Measurements from ENCODE around the gene UNCX.

Gene UNCX

GRCh38 chr7:1232103-1232466, 587 bp upstream of the UNCX start:
- DNase-seq (ENCODE audit: low read depth) = no peak

GRCh38 chr7:1233333-1234048, 819 bp downstream of the UNCX start:
- DNase-seq (ENCODE audit: low read depth) = no peak

- no peak for DNase-seq (ENCODE audit: low read depth)
These were observed 1.6 kb downstream of the UNCX start for GRCh38 chr7:1234049-1234880.

GRCh38 chr7:1234881-1235500, 2.3 kb downstream of the UNCX start:
- no peak for DNase-seq (ENCODE audit: low read depth)

- no peak for DNase-seq (ENCODE audit: low read depth)
These were observed 2.9 kb downstream of the UNCX start for GRCh38 chr7:1235501-1236131.

GRCh38 chr7:1236132-1236661, 3.5 kb downstream of the UNCX start:
- DNase-seq (ENCODE audit: low read depth) = no peak

GRCh38 chr7:1236831-1237701, 4.4 kb downstream of the UNCX start:
- DNase-seq (ENCODE audit: low read depth) = no peak

GRCh38 chr7:1237704-1238255, 5.1 kb downstream of the UNCX start:
- no peak for DNase-seq (ENCODE audit: low read depth)

- DNase-seq (ENCODE audit: low read depth) = no peak
These were observed 5.8 kb downstream of the UNCX start for GRCh38 chr7:1238450-1238882.

GRCh38 chr7:1238931-1239802, 6.5 kb downstream of the UNCX start:
- DNase-seq (ENCODE audit: low read depth) = no peak

GRCh38 chr7:1239803-1240516, 7.3 kb downstream of the UNCX start:
- DNase-seq (ENCODE audit: low read depth) = no peak

GRCh38 chr7:1240517-1241257, 8.0 kb downstream of the UNCX start:
- no peak for DNase-seq (ENCODE audit: low read depth)

GRCh38 chr7:1241258-1241602, 8.6 kb downstream of the UNCX start:
- no peak for DNase-seq (ENCODE audit: low read depth)

- DNase-seq (ENCODE audit: low read depth) = no peak
These were observed 9.1 kb downstream of the UNCX start for GRCh38 chr7:1241603-1242255.

- DNase-seq (ENCODE audit: low read depth) = no peak
These were observed 9.6 kb downstream of the UNCX start for GRCh38 chr7:1242256-1242605.

GRCh38 chr7:1242606-1243289, 10.1 kb downstream of the UNCX start:
- DNase-seq (ENCODE audit: low read depth) = no peak

GRCh38 chr7:1243290-1243963, 10.8 kb downstream of the UNCX start:
- no peak for DNase-seq (ENCODE audit: low read depth)
